ENCODE results near the gene PAOX.

DNA sequence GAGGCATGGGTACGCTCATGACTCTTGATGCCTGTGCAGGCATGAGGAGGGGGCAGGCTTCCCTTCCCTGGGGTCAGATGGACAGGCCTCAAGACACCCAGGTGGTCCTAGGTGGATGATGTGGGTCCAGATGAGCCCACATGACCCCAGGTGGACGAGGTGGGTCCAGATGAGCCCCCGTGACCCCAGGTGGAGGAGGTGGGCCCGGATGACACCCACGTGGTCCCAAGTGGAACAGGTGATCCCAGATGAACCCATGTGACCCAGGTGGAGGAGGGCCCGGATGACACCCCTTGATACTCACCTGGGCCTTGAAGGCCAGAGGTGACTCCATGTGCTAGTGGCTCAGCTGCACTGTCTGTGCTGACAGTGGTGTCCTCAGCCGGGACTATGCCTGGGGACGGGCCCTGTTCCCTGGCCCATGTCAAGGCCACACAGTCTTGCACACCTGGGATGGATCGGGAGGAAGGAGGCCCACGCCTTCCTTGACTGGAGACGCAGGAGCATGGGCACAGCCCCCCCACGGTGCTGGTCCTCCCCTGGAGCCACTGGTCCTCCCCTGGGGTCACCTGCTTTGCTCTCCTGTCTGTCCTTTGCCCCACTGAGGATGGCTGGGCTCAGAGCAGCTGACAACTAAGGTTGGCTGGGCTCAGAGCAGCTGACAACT lies 28.6 kb upstream of the PAOX start:
- TF ChIP-seq, protein P1, sequence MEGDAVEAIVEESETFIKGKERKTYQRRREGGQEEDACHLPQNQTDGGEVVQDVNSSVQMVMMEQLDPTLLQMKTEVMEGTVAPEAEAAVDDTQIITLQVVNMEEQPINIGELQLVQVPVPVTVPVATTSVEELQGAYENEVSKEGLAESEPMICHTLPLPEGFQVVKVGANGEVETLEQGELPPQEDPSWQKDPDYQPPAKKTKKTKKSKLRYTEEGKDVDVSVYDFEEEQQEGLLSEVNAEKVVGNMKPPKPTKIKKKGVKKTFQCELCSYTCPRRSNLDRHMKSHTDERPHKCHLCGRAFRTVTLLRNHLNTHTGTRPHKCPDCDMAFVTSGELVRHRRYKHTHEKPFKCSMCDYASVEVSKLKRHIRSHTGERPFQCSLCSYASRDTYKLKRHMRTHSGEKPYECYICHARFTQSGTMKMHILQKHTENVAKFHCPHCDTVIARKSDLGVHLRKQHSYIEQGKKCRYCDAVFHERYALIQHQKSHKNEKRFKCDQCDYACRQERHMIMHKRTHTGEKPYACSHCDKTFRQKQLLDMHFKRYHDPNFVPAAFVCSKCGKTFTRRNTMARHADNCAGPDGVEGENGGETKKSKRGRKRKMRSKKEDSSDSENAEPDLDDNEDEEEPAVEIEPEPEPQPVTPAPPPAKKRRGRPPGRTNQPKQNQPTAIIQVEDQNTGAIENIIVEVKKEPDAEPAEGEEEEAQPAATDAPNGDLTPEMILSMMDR (IDR thresholded peaks at IDR 0.05): no peak
- no peak for TF ChIP-seq EZH2 (IDR thresholded peaks at IDR 0.05; ENCODE audit: borderline replicate concordance, insufficient read depth, low read depth, low read length, poor library complexity, severe bottlenecking)
